ENCODE measurements around the gene C7orf33. TPM values are rescaled to one million over a fixed set of nuclear protein-coding genes. Genes with fewer than 3 reads are reported as not detected.
"Not testable (repeated sequence)": the region's sequence is repeated elsewhere in the genome, so short reads cannot be mapped to it uniquely, and the experiment has no call there.

Gene C7orf33
- total and polyA plus RNA-seq, 4 donors: not detected

- no peak for TF ChIP-seq CTCF (IDR thresholded peaks at IDR 0.05; ENCODE audit: control extremely low read depth, extremely low read depth)
- Histone ChIP-seq H3K36me3 (ENCODE audit: control insufficient read depth in 4 of 4, insufficient read depth in 4 of 4, low read length in 4 of 4) (no peaks in the 10 kb centered on the region), H3K4me3 (no peak overlapping the region), H3K4me1 (ENCODE audit: control insufficient read depth in 5 of 5, insufficient read depth in 5 of 5, low read length in 5 of 5) (no peaks in the 10 kb centered on the region), H3K27me3 (ENCODE audit: control insufficient read depth in 3 of 3, insufficient read depth in 3 of 3, low read length in 2 of 3) (peaks cover 0 to 4% (median 0%) of the 10 kb centered on the region in 3 donors), H3K9me3 (ENCODE audit: control insufficient read depth in 4 of 4, insufficient read depth in 3 of 4, low read length in 3 of 4) (no peaks in the 10 kb centered on the region), H3K9ac (ENCODE audit: insufficient read depth in 1 of 2, low read length in 2 of 2) (no peak overlapping the region), H3K27ac (ENCODE audit: low read depth in 1 of 2, low read length in 1 of 2) (no peak overlapping the region)
- 67 to 70% methylated on average over 6 of the region's 6 CpGs for WGBS, 2 donors
- no peak for DNase-seq
- ATAC-seq (ENCODE audit: insufficient read depth, low FRiP score): no peak
These were observed 2.4 kb upstream of the C7orf33 start for GRCh38 chr7:148588168-148588567.

GRCh38 chr7:148588670-148589131, 1.9 kb upstream of the C7orf33 start:
- WGBS, 2 donors: 85 to 88% methylated on average over 13 of the region's 13 CpGs
- H3K9ac ChIP-seq (ENCODE audit: insufficient read depth in 1 of 2, low read length in 2 of 2): no peak overlapping the region
- peaks cover 0 to 4% (median 0%) of the 10 kb centered on the region in 3 donors for H3K27me3 ChIP-seq (ENCODE audit: control insufficient read depth in 3 of 3, insufficient read depth in 3 of 3, low read length in 2 of 3)
- TF ChIP-seq CTCF (IDR thresholded peaks at IDR 0.05; ENCODE audit: control extremely low read depth, extremely low read depth): no peak
- no peak for ATAC-seq (ENCODE audit: insufficient read depth, low FRiP score)
- no peak overlapping the region for H3K4me3 ChIP-seq
- no peaks in the 10 kb centered on the region for H3K36me3 ChIP-seq (ENCODE audit: control insufficient read depth in 4 of 4, insufficient read depth in 4 of 4, low read length in 4 of 4)
- H3K4me1 ChIP-seq (ENCODE audit: control insufficient read depth in 5 of 5, insufficient read depth in 5 of 5, low read length in 5 of 5): no peaks in the 10 kb centered on the region
- H3K27ac ChIP-seq (ENCODE audit: low read depth in 1 of 2, low read length in 1 of 2): no peak overlapping the region
- peaks cover 0 to 2% (median 0%) of the 10 kb centered on the region in 4 donors for H3K9me3 ChIP-seq (ENCODE audit: control insufficient read depth in 4 of 4, insufficient read depth in 3 of 4, low read length in 3 of 4)
- DNase-seq: no peak

- ATAC-seq (ENCODE audit: insufficient read depth, low FRiP score) (no peak), DNase-seq (no peak)
- Histone ChIP-seq H3K4me1 (ENCODE audit: control insufficient read depth in 5 of 5, insufficient read depth in 5 of 5, low read length in 5 of 5) (no peaks in the 10 kb centered on the region), H3K9ac (ENCODE audit: insufficient read depth in 1 of 2, low read length in 2 of 2) (no peak overlapping the region), H3K27me3 (ENCODE audit: control insufficient read depth in 3 of 3, insufficient read depth in 3 of 3, low read length in 2 of 3) (peaks cover 0 to 4% (median 0%) of the 10 kb centered on the region in 3 donors), H3K9me3 (ENCODE audit: control insufficient read depth in 4 of 4, insufficient read depth in 3 of 4, low read length in 3 of 4) (peaks cover 0 to 4% (median 0%) of the 10 kb centered on the region in 4 donors), H3K36me3 (ENCODE audit: control insufficient read depth in 4 of 4, insufficient read depth in 4 of 4, low read length in 4 of 4) (no peaks in the 10 kb centered on the region), H3K4me3 (no peak overlapping the region), H3K27ac (ENCODE audit: low read depth in 1 of 2, low read length in 1 of 2) (no peak overlapping the region)
- WGBS, 2 donors: 67 to 79% methylated on average over 3 of the region's 3 CpGs
- no peak for TF ChIP-seq CTCF (IDR thresholded peaks at IDR 0.05; ENCODE audit: control extremely low read depth, extremely low read depth)
These were observed 926 bp upstream of the C7orf33 start for GRCh38 chr7:148589640-148590039.

GRCh38 chr7:148596354-148596753, 5.8 kb downstream of the C7orf33 start:
- not testable (repeated sequence) for H3K9me3 ChIP-seq (ENCODE audit: control insufficient read depth in 4 of 4, insufficient read depth in 3 of 4, low read length in 3 of 4); H3K27me3 ChIP-seq (ENCODE audit: control insufficient read depth in 3 of 3, insufficient read depth in 3 of 3, low read length in 2 of 3)
- WGBS, 2 donors: 95 to 96% methylated on average over 3 of the region's 3 CpGs

More at GRCh38 chr7:148596354-148596753, 5.8 kb downstream of the C7orf33 start:
- H3K4me1 ChIP-seq (ENCODE audit: control insufficient read depth in 5 of 5, insufficient read depth in 5 of 5, low read length in 5 of 5); H3K4me3 ChIP-seq; H3K27ac ChIP-seq (ENCODE audit: low read depth in 1 of 2, low read length in 1 of 2); H3K36me3 ChIP-seq (ENCODE audit: control insufficient read depth in 4 of 4, insufficient read depth in 4 of 4, low read length in 4 of 4); H3K9ac ChIP-seq (ENCODE audit: insufficient read depth in 1 of 2, low read length in 2 of 2); DNase-seq; ATAC-seq (ENCODE audit: insufficient read depth, low FRiP score): not testable (repeated sequence)
